Measurements from ENCODE around the gene CTIF. TPM values are rescaled to one million over a fixed set of nuclear protein-coding genes. Genes with fewer than 3 reads are reported as not detected.
A peak's percentile ranks its signal among the peaks of the same experiment; 100 is the strongest.

Gene CTIF
- total and polyA plus RNA-seq, 5 donors: 41.0 to 78.2 (median 48.5) TPM

DNA sequence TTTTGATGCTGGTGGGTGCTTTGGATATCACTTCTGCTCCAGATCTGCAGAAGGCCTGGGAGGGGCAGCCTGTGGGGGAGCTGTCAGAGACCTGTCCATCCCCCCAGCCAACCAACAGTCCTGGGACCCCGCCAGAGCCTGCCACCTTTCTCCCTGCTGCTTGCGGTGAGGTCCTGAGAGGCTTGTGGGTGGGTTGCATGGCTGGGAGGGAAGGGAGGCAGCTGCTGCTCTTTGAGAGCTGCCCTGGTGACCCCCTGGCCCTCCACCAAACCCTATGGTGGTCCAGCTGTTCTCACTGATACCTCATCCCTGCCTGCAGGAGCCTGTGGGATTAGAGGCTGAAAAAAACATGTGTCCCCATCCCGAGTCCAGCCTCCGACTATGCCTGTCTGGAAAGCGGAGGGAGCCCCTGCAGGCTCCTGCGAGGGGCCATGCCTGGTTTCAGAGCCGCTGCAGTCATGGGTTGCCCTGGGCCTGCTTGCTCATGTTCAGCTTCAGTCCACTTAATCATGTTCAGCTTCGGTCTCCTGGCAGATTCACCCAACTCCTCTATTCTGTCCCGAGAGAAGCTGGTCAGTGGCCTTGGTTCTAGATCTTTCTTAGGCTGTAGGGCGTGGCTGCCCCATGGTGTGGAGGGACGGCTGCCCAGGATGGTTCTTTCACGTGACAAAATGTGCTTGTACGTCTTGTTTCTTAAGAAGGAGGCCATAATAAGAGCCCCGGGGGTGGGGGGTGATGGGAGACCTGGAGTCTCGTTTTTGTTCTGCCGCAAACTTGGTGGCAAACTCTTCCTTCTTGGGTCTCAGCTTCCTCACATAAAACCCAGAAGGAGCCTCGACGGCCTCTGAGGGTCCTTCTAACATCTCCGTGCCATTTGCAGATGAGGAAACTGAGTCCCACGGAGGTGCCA is 98.5 kb downstream of the CTIF start:
- no peaks in the 10 kb centered on the region for H3K27me3 ChIP-seq (ENCODE audit: control insufficient read depth, insufficient read depth)
- WGBS: 92% methylated on average over 20 of the region's 20 CpGs
- no peaks in the 10 kb centered on the region for H3K9me3 ChIP-seq (ENCODE audit: control insufficient read depth, low read length)
- H3K4me3 ChIP-seq (ENCODE audit: low read length): no peak overlapping the region
- intact Hi-C loops (cut with DNase I): no loop called here
- no peak for ATAC-seq
- no peaks in the 10 kb centered on the region for H3K4me1 ChIP-seq (ENCODE audit: control insufficient read depth, insufficient read depth, low read length)
- DNase-seq: no peak
- no peak overlapping the region for H3K27ac ChIP-seq (ENCODE audit: low read length)

DNA sequence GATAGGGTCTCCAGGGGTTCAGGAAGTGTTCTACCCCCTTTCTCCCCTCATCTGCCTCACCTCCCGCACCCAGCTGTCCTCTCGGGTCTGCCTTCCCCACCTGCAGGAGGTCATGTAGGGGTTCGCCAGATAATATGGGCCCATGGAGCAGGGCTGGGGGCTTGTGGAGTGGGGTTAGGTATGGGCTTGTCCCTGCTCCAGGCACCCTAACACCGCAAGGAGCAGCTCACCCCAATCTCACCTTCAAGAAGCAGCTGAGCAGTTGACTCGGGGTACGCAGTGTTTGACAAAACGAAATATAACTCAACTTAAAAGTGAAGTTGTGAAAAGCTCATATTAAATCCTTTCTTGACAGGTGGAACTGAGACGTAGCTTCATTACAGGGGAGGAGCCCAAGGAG is 99.6 kb downstream of the CTIF start:
- DNase-seq: no peak
- ATAC-seq: no peak
- Histone ChIP-seq H3K4me3 (ENCODE audit: low read length) (no peak overlapping the region), H3K4me1 (ENCODE audit: control insufficient read depth, insufficient read depth, low read length) (no peaks in the 10 kb centered on the region), H3K9me3 (ENCODE audit: control insufficient read depth, low read length) (no peaks in the 10 kb centered on the region), H3K27me3 (ENCODE audit: control insufficient read depth, insufficient read depth) (no peaks in the 10 kb centered on the region), H3K27ac (ENCODE audit: low read length) (no peak overlapping the region)
- WGBS: 95% methylated on average over 8 of the region's 8 CpGs
- intact Hi-C loops (cut with DNase I): no loop called here

DNA sequence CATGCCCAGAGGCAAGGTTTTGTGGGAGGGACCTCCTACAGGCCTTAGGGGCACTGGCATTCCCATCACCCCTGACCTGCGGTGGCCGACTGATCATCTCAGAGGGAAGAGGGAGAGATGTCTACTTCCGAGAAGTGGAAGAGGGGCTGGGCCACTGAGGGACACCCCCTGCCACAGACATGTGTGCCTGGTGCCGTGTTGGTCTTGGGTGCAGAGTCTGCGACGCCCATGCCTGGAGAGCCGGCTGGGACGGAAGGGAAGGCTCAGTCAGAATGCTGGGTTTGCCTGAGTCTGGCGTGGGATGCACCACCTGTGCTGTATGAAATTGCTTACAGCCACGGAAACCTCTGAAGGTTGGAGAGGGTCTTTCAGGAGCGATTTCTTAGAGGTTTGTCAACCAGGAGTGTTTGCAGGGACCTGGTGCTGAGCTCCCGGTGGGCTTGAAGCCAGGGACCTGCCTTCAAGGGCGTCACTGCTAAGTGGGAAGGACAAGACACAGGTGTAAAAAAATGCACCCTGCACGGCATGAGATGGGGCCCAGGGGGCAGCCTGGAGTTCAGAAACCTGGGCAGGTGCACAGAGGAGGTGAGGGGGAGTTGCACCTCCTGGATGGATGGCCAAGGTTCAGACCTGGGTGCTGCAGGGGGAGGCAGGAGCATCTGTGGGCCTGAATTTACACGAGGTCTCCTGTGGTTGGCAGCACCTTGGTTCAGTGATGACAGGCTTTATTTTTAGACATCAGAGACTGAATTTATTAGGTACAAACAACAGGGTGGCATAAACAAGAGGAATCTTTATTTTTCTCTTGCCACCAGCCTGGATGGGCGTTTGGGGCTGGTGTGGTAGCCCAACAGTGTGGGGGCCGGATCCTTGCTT is 100.3 kb downstream of the CTIF start:
- H3K4me3 ChIP-seq (ENCODE audit: low read length): no peak overlapping the region
- intact Hi-C loops (cut with DNase I): no loop called here
- no peak for ATAC-seq
- 87% methylated on average over 17 of the region's 17 CpGs for WGBS
- H3K27me3 ChIP-seq (ENCODE audit: control insufficient read depth, insufficient read depth): no peaks in the 10 kb centered on the region
- DNase-seq: peak in 1 of 3 donors; percentile 19
- no peak overlapping the region for H3K27ac ChIP-seq (ENCODE audit: low read length)
- H3K9me3 ChIP-seq (ENCODE audit: control insufficient read depth, low read length): no peaks in the 10 kb centered on the region
- H3K4me1 ChIP-seq (ENCODE audit: control insufficient read depth, insufficient read depth, low read length): no peaks in the 10 kb centered on the region

DNA sequence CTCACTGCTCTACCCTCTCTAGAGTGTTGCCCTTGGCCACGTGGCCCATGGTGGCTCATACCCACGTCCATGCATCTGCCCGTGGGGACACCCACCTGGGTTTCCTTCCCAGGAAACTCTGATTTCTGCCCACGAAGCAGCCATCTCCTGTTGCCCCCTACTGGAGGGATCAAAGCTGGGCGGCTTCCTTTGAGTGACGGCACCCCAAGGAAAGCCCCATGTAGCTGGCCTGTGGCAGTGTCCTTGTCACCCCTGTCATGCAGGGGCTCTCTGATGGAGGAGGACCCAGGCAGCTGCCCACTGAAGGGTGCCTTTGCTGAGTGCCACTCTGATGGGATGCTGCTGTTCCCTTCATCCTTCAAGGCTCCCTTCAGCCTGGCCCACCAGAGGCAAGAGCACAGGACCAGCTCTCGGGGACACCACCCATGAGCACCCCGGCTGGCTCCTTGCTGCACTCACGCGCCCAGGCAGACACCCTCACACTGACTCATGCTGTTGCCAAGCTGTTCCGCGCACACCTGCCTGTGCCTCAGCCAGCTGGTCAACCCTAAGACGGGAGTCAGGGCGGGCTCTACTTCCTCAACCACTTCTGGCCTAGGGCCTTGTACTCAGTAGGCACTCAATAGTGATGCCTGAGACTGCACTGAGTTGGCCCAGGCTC is 101.1 kb downstream of the CTIF start:
- WGBS: 81% methylated on average over 14 of the region's 14 CpGs
- no peaks in the 10 kb centered on the region for H3K9me3 ChIP-seq (ENCODE audit: control insufficient read depth, low read length)
- no peaks in the 10 kb centered on the region for H3K27me3 ChIP-seq (ENCODE audit: control insufficient read depth, insufficient read depth)
- no peaks in the 10 kb centered on the region for H3K4me1 ChIP-seq (ENCODE audit: control insufficient read depth, insufficient read depth, low read length)
- no peak overlapping the region for H3K27ac ChIP-seq (ENCODE audit: low read length)
- ATAC-seq (peak in 1 of 2 donors; percentile 25), DNase-seq (peak in 1 of 3 donors; percentile 44)
- intact Hi-C loops (cut with DNase I): no loop called here
- H3K4me3 ChIP-seq (ENCODE audit: low read length): no peak overlapping the region

DNA sequence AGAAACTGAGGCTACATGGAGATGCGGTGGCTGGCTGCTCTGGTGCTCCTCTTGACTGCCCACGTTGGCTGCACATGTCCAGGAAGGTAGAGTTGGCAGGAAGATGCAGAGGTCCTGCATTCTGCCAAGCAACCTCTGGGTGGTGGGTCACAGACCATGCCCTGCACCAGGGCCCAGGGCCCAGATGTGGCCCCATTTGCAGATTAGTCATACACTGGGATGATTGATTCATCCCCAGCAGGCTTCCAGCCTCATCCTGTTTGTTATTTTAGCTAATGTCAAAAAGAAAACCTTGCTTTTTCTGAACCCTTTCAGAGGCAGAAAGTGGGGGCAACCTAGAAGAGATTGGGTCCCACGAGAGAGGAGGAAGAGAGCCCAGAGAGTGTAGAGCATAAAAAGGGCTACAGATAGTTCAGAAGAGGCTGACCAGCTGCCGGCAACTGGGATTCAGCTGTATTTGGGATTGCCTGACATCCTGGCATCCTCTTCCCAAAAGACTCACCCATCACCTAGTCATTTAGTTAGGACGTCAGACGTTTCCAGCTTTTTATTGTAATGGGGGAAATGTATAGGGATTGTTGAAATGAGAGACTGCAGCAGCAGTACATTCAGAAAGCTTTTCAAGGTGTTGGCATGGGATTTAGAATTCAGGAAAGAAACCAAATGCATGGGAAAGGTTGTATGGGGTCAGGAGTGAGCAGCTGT is 101.9 kb downstream of the CTIF start:
- 82% methylated on average over 6 of the region's 6 CpGs for WGBS
- Histone ChIP-seq H3K4me3 (ENCODE audit: low read length) (no peak overlapping the region), H3K9me3 (ENCODE audit: control insufficient read depth, low read length) (no peaks in the 10 kb centered on the region), H3K27me3 (ENCODE audit: control insufficient read depth, insufficient read depth) (no peaks in the 10 kb centered on the region), H3K27ac (ENCODE audit: low read length) (no peak overlapping the region), H3K4me1 (ENCODE audit: control insufficient read depth, insufficient read depth, low read length) (no peaks in the 10 kb centered on the region)
- DNase-seq (no peak), ATAC-seq (no peak)
- intact Hi-C loops (cut with DNase I): no loop called here

DNA sequence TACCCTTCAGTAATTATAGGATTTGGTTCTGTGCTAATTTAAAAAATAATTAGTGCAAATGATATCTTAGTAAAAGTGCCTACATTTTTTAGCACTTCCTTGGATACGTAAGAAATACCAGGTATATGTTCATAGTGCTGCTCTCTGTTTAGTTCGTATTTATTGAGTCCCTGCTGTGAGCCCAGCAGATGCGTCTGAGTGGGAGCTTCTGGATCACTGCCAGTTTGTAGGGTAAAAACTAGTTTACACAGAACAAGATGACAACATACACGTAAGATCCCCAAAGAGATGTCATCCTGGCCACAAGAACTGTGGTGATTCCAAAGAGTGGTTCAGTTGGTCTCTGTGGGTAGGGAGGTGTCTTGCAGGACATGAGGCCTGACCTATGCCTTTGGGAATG is 103.2 kb downstream of the CTIF start:
- 87% methylated on average over 4 of the region's 4 CpGs for WGBS
- ATAC-seq: no peak
- H3K27ac ChIP-seq (ENCODE audit: low read length): no peak overlapping the region
- H3K9me3 ChIP-seq (ENCODE audit: control insufficient read depth, low read length): no peaks in the 10 kb centered on the region
- DNase-seq: no peak
- H3K4me3 ChIP-seq (ENCODE audit: low read length): no peak overlapping the region
- no peaks in the 10 kb centered on the region for H3K4me1 ChIP-seq (ENCODE audit: control insufficient read depth, insufficient read depth, low read length)
- H3K27me3 ChIP-seq (ENCODE audit: control insufficient read depth, insufficient read depth): no peaks in the 10 kb centered on the region
- intact Hi-C loops (cut with DNase I): no loop called here

DNA sequence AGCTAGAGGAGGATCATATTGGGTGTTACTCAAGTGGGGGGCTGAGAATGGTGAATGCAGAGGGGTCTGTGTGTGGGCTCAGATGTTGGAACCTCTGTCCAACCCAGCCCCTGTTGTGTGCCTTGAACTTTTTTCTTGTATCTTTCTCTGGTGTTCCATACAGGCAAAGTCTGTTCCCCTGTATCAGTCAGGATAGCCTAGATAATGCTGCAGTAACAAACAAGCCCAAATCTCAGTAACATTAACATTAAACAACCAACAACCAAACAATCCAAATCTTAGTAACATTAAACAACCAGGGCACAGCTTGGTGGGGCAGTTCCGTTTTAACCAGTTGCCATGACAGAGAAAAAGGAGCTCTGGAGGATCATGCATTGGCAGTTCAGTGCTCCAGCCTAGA is 103.7 kb downstream of the CTIF start:
- ATAC-seq (no peak), DNase-seq (no peak)
- Histone ChIP-seq H3K9me3 (ENCODE audit: control insufficient read depth, low read length) (no peaks in the 10 kb centered on the region), H3K4me3 (ENCODE audit: low read length) (no peak overlapping the region), H3K4me1 (ENCODE audit: control insufficient read depth, insufficient read depth, low read length) (no peaks in the 10 kb centered on the region), H3K27me3 (ENCODE audit: control insufficient read depth, insufficient read depth) (no peaks in the 10 kb centered on the region), H3K27ac (ENCODE audit: low read length) (no peak overlapping the region)
- WGBS: 100% methylated on average over 1 of the region's 1 CpG
- intact Hi-C loops (cut with DNase I): no loop called here

DNA sequence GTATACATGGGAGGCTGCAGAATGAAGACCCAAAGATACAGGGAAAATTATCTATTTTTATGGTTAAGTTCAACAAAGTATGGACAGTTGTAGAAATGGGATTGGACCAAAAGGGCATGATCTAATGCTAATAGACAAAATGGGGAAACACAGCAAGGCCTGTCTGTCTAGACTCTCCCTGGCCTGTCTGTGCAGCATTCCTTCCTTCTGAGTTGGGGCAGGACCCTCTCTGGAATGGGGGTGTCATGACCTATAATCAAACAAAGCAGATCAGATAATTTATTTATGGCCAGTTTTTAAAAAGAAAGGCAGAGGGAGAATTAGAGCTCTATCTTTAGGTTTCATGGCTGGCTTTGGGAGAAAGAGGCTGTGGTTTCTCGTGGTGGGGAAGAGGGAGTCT is 104.4 kb downstream of the CTIF start:
- no peak for ATAC-seq
- Histone ChIP-seq H3K4me3 (ENCODE audit: low read length) (no peak overlapping the region), H3K27me3 (ENCODE audit: control insufficient read depth, insufficient read depth) (no peaks in the 10 kb centered on the region), H3K9me3 (ENCODE audit: control insufficient read depth, low read length) (no peaks in the 10 kb centered on the region), H3K4me1 (ENCODE audit: control insufficient read depth, insufficient read depth, low read length) (no peaks in the 10 kb centered on the region), H3K27ac (ENCODE audit: low read length) (no peak overlapping the region)
- 96% methylated on average over 1 of the region's 1 CpG for WGBS
- intact Hi-C loops (cut with DNase I): no loop called here
- DNase-seq: no peak

DNA sequence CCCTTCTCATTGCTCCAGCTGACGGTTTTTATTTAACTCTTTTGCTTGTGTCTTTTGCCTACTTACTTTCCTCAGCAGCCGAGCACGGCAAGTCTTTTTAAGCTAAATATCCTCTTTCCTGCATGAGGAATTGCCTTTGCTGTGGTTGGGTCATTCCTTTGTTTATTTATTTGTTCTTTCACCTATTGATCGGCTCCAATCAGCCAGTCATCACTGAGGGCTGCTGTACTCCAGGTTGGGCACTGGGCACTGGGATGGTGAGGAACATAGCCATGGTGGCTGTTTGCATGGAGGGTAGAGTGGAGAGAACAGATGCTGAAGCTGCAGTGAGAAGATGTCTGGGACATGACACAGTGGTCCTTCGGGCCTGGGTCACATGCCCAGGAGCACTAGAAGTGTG is 105.2 kb downstream of the CTIF start:
- WGBS: 97% methylated on average over 5 of the region's 5 CpGs
- Histone ChIP-seq H3K27ac (ENCODE audit: low read length) (no peak overlapping the region), H3K9me3 (ENCODE audit: control insufficient read depth, low read length) (no peaks in the 10 kb centered on the region), H3K4me3 (ENCODE audit: low read length) (no peak overlapping the region), H3K27me3 (ENCODE audit: control insufficient read depth, insufficient read depth) (no peaks in the 10 kb centered on the region), H3K4me1 (ENCODE audit: control insufficient read depth, insufficient read depth, low read length) (no peaks in the 10 kb centered on the region)
- DNase-seq: no peak
- intact Hi-C loops (cut with DNase I): no loop called here
- ATAC-seq: no peak

DNA sequence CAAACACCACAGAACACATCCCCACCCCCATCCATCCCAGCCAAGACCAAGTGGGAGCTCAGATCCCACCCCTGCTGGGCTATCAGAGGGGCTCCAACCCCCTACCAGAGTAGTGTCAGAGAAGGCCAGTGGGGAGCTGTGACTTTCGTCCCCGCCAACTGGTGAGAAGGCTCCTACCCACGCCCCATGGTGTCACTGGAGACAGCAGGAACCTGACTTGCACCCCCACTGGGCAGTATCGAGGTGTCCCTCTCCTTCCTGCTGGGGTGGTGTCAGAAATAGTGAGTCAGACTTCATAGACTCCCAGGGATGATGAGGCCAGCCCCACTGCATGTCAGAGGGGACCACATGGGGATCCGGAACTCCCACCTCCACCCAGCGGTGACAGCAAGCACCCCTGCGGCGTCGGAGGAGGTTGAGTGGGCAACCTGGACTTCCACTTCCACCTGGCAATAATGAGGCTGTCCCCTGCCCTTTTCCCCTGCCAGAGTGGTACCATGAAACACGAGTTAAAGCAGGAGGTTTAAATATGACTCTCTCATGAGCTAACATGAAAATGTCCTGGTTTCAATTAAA is 106.7 kb downstream of the CTIF start:
- intact Hi-C loops (cut with DNase I): no loop called here
- H3K9me3 ChIP-seq (ENCODE audit: control insufficient read depth, low read length): no peaks in the 10 kb centered on the region
- no peak for DNase-seq
- no peak overlapping the region for H3K27ac ChIP-seq (ENCODE audit: low read length)
- H3K4me1 ChIP-seq (ENCODE audit: control insufficient read depth, insufficient read depth, low read length): no peaks in the 10 kb centered on the region
- no peaks in the 10 kb centered on the region for H3K27me3 ChIP-seq (ENCODE audit: control insufficient read depth, insufficient read depth)
- ATAC-seq: peak; percentile 31
- no peak overlapping the region for H3K4me3 ChIP-seq (ENCODE audit: low read length)
- 85% methylated on average over 10 of the region's 10 CpGs for WGBS
